ENCODE results near the gene PRKCZ. TPM values are rescaled to one million over a fixed set of nuclear protein-coding genes. Genes with fewer than 3 reads are reported as not detected.
"Not testable (repeated sequence)": the region's sequence is repeated elsewhere in the genome, so short reads cannot be mapped to it uniquely, and the experiment has no call there.

PRKCZ gene
- polyA plus RNA-seq, 3 donors, result 0.74 to 1.9 (median 1.4) TPM

DNA sequence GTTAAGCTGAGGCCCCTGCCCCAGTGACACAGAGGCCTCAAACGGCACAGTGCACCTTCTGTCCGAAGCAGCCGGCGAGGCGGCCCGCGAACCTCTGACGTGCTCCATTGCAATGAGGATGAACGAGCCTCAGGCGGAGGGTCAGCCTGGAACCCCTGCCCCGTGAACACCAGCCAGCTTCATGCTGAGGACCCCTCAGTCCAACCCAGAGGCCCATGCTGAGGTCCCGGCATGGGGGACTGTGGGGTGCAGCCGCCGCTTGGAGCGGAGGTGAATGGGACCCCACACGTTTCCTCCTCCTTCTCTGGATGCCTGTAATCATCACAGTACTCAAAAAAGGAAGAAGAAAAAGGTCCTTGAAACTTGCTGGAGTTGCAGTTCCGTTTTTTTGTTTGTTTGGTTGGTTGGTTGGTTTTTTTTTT is 62.1 kb downstream of the PRKCZ start:
- Histone ChIP-seq H3K4me2 (replicated peaks; ENCODE audit: extremely low read depth, low read length, poor library complexity, severe bottlenecking) (peak overlapping the region; percentile 49), H2AFZ (ENCODE audit: insufficient read depth, low read depth, low read length, poor library complexity, severe bottlenecking) (peak overlapping the region; percentile 43), H3K4me1 (ENCODE audit: control insufficient read depth in 1 of 2, insufficient read depth in 2 of 2, low read length in 2 of 2) (peaks cover 18 to 19% of the 10 kb centered on the region in 2 donors), H3K27ac (ENCODE audit: low read depth in 1 of 2, low read length in 2 of 2) (peak overlapping the region; percentile 5 to 63), H4K20me1 (ENCODE audit: insufficient read depth, low read length) (no peaks in the 10 kb centered on the region), H3K9ac (ENCODE audit: insufficient read depth, low read length, poor library complexity, severe bottlenecking) (no peak overlapping the region), H3K79me2 (ENCODE audit: insufficient read depth, low read length) (no peaks in the 10 kb centered on the region), H3K9me3 (replicated peaks in 1 of 2; ENCODE audit: control insufficient read depth in 1 of 2, insufficient read depth in 1 of 2, low read length in 2 of 2) (no peaks in the 10 kb centered on the region), H3K27me3 (ENCODE audit: control insufficient read depth in 2 of 2, insufficient read depth in 2 of 2, low read length in 2 of 2) (no peaks in the 10 kb centered on the region), H3K36me3 (replicated peaks in 1 of 2; ENCODE audit: control insufficient read depth in 1 of 2, insufficient read depth in 2 of 2, low read length in 2 of 2) (no peaks in the 10 kb centered on the region), H3K4me3 (replicated peaks in 1 of 3; ENCODE audit: low read depth in 2 of 3, low read length in 3 of 3) (peak overlapping the region in 1 of 3 experiments; percentile 10)
- Mint-ChIP-seq H3K36me3 (no peaks in the 10 kb centered on the region), H3K9me3 (peaks cover 0 to 1% (median 0%) of the 10 kb centered on the region in 7 donors), H3K4me1 (peaks cover 10% of the 10 kb centered on the region), H3K27me3 (ENCODE audit: low read depth in 3 of 3) (peaks cover 2 to 5% (median 4%) of the 10 kb centered on the region in 3 donors), H3K27ac (peak overlapping the region; percentile 30 to 91 (median 60)), H3K4me3 (peak overlapping the region in 1 of 2 donors; percentile 67)
- peak; percentile 45 to 67 (median 62) for DNase-seq
- TF ChIP-seq, protein P1, sequence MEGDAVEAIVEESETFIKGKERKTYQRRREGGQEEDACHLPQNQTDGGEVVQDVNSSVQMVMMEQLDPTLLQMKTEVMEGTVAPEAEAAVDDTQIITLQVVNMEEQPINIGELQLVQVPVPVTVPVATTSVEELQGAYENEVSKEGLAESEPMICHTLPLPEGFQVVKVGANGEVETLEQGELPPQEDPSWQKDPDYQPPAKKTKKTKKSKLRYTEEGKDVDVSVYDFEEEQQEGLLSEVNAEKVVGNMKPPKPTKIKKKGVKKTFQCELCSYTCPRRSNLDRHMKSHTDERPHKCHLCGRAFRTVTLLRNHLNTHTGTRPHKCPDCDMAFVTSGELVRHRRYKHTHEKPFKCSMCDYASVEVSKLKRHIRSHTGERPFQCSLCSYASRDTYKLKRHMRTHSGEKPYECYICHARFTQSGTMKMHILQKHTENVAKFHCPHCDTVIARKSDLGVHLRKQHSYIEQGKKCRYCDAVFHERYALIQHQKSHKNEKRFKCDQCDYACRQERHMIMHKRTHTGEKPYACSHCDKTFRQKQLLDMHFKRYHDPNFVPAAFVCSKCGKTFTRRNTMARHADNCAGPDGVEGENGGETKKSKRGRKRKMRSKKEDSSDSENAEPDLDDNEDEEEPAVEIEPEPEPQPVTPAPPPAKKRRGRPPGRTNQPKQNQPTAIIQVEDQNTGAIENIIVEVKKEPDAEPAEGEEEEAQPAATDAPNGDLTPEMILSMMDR (IDR thresholded peaks at IDR 0.05), result no peak
- intact Hi-C loops (cut with micrococcal nuclease), result no loop called here
- 34% methylated on average over 9 of the region's 17 CpGs for WGBS (ENCODE audit: insufficient coverage)

DNA sequence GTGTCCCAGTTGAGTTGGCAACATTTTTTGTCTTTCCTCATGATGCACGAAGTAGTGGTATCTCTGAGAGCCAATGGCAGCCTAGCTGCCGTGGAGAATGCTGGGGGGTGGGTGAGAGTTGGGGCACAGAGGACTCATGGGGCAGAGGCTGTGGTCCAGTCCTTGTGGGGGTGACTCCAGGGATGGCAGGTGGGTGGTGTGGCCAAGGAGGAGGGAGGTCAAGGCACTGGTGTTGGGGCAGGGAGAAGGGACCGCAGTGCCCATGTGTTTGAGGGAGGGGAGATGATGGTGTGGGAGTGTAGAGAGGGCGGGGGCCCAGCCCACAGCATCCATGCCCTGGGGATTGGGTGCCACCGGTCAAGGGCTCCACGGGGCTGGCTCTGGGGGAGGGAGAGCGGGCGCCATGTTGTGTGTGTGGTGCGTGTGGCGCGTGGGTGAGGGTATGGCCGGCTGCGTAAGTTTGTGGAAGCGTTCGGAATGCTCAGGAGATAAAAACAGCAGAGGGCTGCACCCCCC is 63.5 kb downstream of the PRKCZ start:
- Histone ChIP-seq H3K79me2 (ENCODE audit: insufficient read depth, low read length) (no peaks in the 10 kb centered on the region), H3K4me3 (replicated peaks in 1 of 3; ENCODE audit: low read depth in 2 of 3, low read length in 3 of 3) (no peak overlapping the region), H3K4me1 (ENCODE audit: control insufficient read depth in 1 of 2, insufficient read depth in 2 of 2, low read length in 2 of 2) (peaks cover 18 to 19% of the 10 kb centered on the region in 2 donors), H3K4me2 (replicated peaks; ENCODE audit: extremely low read depth, low read length, poor library complexity, severe bottlenecking) (no peak overlapping the region), H3K9ac (ENCODE audit: insufficient read depth, low read length, poor library complexity, severe bottlenecking) (no peak overlapping the region), H3K27me3 (ENCODE audit: control insufficient read depth in 2 of 2, insufficient read depth in 2 of 2, low read length in 2 of 2) (no peaks in the 10 kb centered on the region), H3K27ac (ENCODE audit: low read depth in 1 of 2, low read length in 2 of 2) (no peak overlapping the region), H3K9me3 (replicated peaks in 1 of 2; ENCODE audit: control insufficient read depth in 1 of 2, insufficient read depth in 1 of 2, low read length in 2 of 2) (no peaks in the 10 kb centered on the region), H3K36me3 (replicated peaks in 1 of 2; ENCODE audit: control insufficient read depth in 1 of 2, insufficient read depth in 2 of 2, low read length in 2 of 2) (no peaks in the 10 kb centered on the region), H4K20me1 (ENCODE audit: insufficient read depth, low read length) (no peaks in the 10 kb centered on the region), H2AFZ (ENCODE audit: insufficient read depth, low read depth, low read length, poor library complexity, severe bottlenecking) (no peak overlapping the region)
- H3K36me3 Mint-ChIP-seq, result peaks cover 0 to 2% of the 10 kb centered on the region in 2 donors
- peaks cover 0 to 7% (median 6%) of the 10 kb centered on the region in 7 donors for H3K9me3 Mint-ChIP-seq
- peak overlapping the region in 2 of 7 donors; percentile 21 to 26 for H3K27ac Mint-ChIP-seq
- peaks cover 10% of the 10 kb centered on the region for H3K4me1 Mint-ChIP-seq
- WGBS (ENCODE audit: insufficient coverage), result 96% methylated on average over 4 of the region's 15 CpGs
- H3K4me3 Mint-ChIP-seq, result no peak overlapping the region
- intact Hi-C loops (cut with micrococcal nuclease), result no loop called here
- TF ChIP-seq, protein P1 (IDR thresholded peaks at IDR 0.05), result no peak
- peaks cover 2 to 5% (median 4%) of the 10 kb centered on the region in 3 donors for H3K27me3 Mint-ChIP-seq (ENCODE audit: low read depth in 3 of 3)
- no peak for DNase-seq

DNA sequence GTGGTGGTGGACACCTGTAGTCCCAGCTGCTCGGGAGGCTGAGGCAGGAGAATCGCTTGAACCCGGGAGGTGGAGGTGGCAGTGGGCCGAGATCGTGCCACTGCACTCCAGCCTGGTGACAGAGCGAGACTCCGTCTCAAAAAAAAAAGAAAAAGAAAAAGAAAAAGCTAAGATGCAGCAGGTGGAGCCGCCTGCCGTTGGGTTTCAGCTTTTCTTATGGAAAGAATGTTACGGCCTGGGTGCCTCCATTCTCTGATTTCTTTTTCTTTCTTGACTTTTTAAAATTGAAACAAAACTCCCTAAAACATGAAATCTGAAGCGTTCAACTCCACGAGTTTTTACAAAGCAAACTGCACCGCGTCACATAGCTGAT is 64.4 kb downstream of the PRKCZ start:
- H3K27ac ChIP-seq (ENCODE audit: low read depth in 1 of 2, low read length in 2 of 2); H3K36me3 ChIP-seq (replicated peaks in 1 of 2; ENCODE audit: control insufficient read depth in 1 of 2, insufficient read depth in 2 of 2, low read length in 2 of 2); H3K27me3 ChIP-seq (ENCODE audit: control insufficient read depth in 2 of 2, insufficient read depth in 2 of 2, low read length in 2 of 2); H3K4me2 ChIP-seq (replicated peaks; ENCODE audit: extremely low read depth, low read length, poor library complexity, severe bottlenecking); H3K79me2 ChIP-seq (ENCODE audit: insufficient read depth, low read length); H3K27me3 Mint-ChIP-seq (ENCODE audit: low read depth in 3 of 3); H3K36me3 Mint-ChIP-seq; H3K9me3 ChIP-seq (replicated peaks in 1 of 2; ENCODE audit: control insufficient read depth in 1 of 2, insufficient read depth in 1 of 2, low read length in 2 of 2); H3K4me3 Mint-ChIP-seq; H3K4me3 ChIP-seq (replicated peaks in 1 of 3; ENCODE audit: low read depth in 2 of 3, low read length in 3 of 3); DNase-seq; H2AFZ ChIP-seq (ENCODE audit: insufficient read depth, low read depth, low read length, poor library complexity, severe bottlenecking); H4K20me1 ChIP-seq (ENCODE audit: insufficient read depth, low read length); H3K9ac ChIP-seq (ENCODE audit: insufficient read depth, low read length, poor library complexity, severe bottlenecking): not testable (repeated sequence)
- Mint-ChIP-seq H3K27ac (peak overlapping the region in 2 of 7 donors; percentile 23 to 35), H3K4me1 (peaks cover 12% of the 10 kb centered on the region), H3K9me3 (peaks cover 2 to 17% (median 12%) of the 10 kb centered on the region in 7 donors)
- intact Hi-C loops (cut with micrococcal nuclease), result loop anchor here in 1 of 2 donors (5.0 kb wide), 1 partner anchor 47 kb away; no protein-coding TSS in a partner anchor
- 95% methylated on average over 5 of the region's 14 CpGs for WGBS (ENCODE audit: insufficient coverage)
- H3K4me1 ChIP-seq (ENCODE audit: control insufficient read depth in 1 of 2, insufficient read depth in 2 of 2, low read length in 2 of 2), result peaks cover 18 to 19% of the 10 kb centered on the region in 2 donors
